ENCODE measurements around the gene MORC4. TPM values are rescaled to one million over a fixed set of nuclear protein-coding genes. Genes with fewer than 3 reads are reported as not detected.

MORC4 gene
- polyA plus RNA-seq, 2 of the 4 experiments (the other 2 are of a cell fraction), result 75.7 to 98.2 TPM

DNA sequence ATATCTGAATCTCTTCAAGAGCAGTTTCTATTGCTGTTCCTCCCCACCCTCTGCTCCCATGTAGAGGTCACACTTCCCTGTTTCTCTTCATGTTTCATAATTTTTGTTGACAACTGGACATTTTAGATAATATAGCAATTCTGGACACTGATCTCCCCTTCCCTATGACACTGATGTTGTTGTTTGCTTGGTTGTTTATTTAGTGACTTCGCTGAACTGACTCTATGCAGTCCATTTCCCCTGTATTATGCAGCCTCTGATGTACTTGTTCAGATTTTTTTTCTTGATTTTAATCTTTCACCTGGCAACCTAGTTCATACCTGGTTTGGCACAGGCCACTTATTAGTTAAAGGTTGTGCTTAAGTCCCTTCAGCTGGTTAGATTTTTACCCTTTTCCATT, 50.6 kb downstream of the MORC4 start:
- ChIA-PET CTCF (interaction anchor here (1.0 to 7.2 kb wide), 5 partner anchors 11 to 55 kb away, joined by 3 to 57 read pairs (median 3); no protein-coding TSS in a partner anchor), POLR2A (no interaction called here)
- FAIRE-seq (no peak), DNase-seq (ENCODE audit: low read depth in 1 of 2, low spot score in 1 of 2) (no peak), ATAC-seq (peak; percentile 54 to 60; a peak in 5 of 6 replicates)
- Histone ChIP-seq H3K4me3 (no peak overlapping the region), H3K9me3 (no peaks in the 10 kb centered on the region), H3K4me1 (peaks cover 62% of the 10 kb centered on the region), H3K4me2 (peak overlapping the region; percentile 61), H3K27ac (peak overlapping the region; percentile 78 to 89)
- TF ChIP-seq PHF8 (IDR thresholded peaks at IDR 0.05; ENCODE audit: borderline replicate concordance, low read depth), result no peak
- TF ChIP-seq, protein P1, sequence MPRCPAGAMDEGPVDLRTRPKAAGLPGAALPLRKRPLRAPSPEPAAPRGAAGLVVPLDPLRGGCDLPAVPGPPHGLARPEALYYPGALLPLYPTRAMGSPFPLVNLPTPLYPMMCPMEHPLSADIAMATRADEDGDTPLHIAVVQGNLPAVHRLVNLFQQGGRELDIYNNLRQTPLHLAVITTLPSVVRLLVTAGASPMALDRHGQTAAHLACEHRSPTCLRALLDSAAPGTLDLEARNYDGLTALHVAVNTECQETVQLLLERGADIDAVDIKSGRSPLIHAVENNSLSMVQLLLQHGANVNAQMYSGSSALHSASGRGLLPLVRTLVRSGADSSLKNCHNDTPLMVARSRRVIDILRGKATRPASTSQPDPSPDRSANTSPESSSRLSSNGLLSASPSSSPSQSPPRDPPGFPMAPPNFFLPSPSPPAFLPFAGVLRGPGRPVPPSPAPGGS (IDR thresholded peaks at IDR 0.05), result no peak
- TF ChIP-seq MAZ (IDR thresholded peaks at IDR 0.05; ENCODE audit: borderline replicate concordance, low read depth, low read length), result no peak
- no peak for TF ChIP-seq MYC (IDR thresholded peaks at IDR 0.05; ENCODE audit: borderline replicate concordance, low read length)
- TF ChIP-seq, protein P2, sequence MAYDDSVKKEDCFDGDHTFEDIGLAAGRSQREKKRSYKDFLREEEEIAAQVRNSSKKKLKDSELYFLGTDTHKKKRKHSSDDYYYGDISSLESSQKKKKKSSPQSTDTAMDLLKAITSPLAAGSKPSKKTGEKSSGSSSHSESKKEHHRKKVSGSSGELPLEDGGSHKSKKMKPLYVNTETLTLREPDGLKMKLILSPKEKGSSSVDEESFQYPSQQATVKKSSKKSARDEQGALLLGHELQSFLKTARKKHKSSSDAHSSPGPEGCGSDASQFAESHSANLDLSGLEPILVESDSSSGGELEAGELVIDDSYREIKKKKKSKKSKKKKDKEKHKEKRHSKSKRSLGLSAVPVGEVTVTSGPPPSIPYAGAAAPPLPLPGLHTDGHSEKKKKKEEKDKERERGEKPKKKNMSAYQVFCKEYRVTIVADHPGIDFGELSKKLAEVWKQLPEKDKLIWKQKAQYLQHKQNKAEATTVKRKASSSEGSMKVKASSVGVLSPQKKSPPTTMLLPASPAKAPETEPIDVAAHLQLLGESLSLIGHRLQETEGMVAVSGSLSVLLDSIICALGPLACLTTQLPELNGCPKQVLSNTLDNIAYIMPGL (CRISPR knock-in tag; IDR thresholded peaks at IDR 0.05; ENCODE audit: borderline replicate concordance), result no peak
- no peak for TF ChIP-seq NPAS2 (CRISPR knock-in tag; IDR thresholded peaks at IDR 0.05; ENCODE audit: borderline replicate concordance)
- TF ChIP-seq EHMT2 (IDR thresholded peaks at IDR 0.05; ENCODE audit: low read depth), result no peak
- no peak for TF ChIP-seq ZFP36 (IDR thresholded peaks at IDR 0.05; ENCODE audit: borderline replicate concordance, partially characterized antibody)
- no peak for TF ChIP-seq EHF (CRISPR knock-in tag; IDR thresholded peaks at IDR 0.05)
- TF ChIP-seq, protein P3, sequence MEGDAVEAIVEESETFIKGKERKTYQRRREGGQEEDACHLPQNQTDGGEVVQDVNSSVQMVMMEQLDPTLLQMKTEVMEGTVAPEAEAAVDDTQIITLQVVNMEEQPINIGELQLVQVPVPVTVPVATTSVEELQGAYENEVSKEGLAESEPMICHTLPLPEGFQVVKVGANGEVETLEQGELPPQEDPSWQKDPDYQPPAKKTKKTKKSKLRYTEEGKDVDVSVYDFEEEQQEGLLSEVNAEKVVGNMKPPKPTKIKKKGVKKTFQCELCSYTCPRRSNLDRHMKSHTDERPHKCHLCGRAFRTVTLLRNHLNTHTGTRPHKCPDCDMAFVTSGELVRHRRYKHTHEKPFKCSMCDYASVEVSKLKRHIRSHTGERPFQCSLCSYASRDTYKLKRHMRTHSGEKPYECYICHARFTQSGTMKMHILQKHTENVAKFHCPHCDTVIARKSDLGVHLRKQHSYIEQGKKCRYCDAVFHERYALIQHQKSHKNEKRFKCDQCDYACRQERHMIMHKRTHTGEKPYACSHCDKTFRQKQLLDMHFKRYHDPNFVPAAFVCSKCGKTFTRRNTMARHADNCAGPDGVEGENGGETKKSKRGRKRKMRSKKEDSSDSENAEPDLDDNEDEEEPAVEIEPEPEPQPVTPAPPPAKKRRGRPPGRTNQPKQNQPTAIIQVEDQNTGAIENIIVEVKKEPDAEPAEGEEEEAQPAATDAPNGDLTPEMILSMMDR (IDR thresholded peaks at IDR 0.05), result no peak
- no peak for TF ChIP-seq FOSL2 (IDR thresholded peaks at IDR 0.05)
- TF ChIP-seq FOSL2 (CRISPR knock-in tag; IDR thresholded peaks at IDR 0.05), result no peak
- TF ChIP-seq EP300 (IDR thresholded peaks at IDR 0.05), result no peak
- no peak for TF ChIP-seq BHLHE40 (IDR thresholded peaks at IDR 0.05; ENCODE audit: low read depth, low read length)
- WGBS (ENCODE audit: missing lambda C conversion rate), result 4% methylated on average over 1 of the region's 1 CpG

- peak; percentile 81 for FAIRE-seq
- no peak overlapping the region for H3K4me3 ChIP-seq
- 5% methylated on average over 3 of the region's 3 CpGs for WGBS (ENCODE audit: missing lambda C conversion rate)
- H3K4me1 ChIP-seq, result peaks cover 55% of the 10 kb centered on the region
- no peaks in the 10 kb centered on the region for H3K9me3 ChIP-seq
- peak in 1 of 2 experiments; percentile 53 for DNase-seq (ENCODE audit: low read depth in 1 of 2, low spot score in 1 of 2)
- ChIA-PET POLR2A (no interaction called here), CTCF (interaction anchor here (1.0 to 7.2 kb wide), 4 partner anchors 11 to 54 kb away, joined by 3 to 57 read pairs (median 8); no protein-coding TSS in a partner anchor)
- no peak for TF ChIP-seq E2F6 (IDR thresholded peaks at IDR 0.05; ENCODE audit: borderline replicate concordance, low read depth)
- TF ChIP-seq, protein P1 (IDR thresholded peaks at IDR 0.05), result no peak
- peak; percentile 81 for TF ChIP-seq JUNB (IDR thresholded peaks at IDR 0.05)
- TF ChIP-seq, protein P4, sequence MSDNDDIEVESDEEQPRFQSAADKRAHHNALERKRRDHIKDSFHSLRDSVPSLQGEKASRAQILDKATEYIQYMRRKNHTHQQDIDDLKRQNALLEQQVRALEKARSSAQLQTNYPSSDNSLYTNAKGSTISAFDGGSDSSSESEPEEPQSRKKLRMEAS (IDR thresholded peaks at IDR 0.05), result no peak
- peak in 1 of 2 experiments; percentile 60; a peak in 1 of 5 replicates for TF ChIP-seq JUN (IDR thresholded peaks at IDR 0.05)
- TF ChIP-seq GATA3 (IDR thresholded peaks at IDR 0.05; ENCODE audit: borderline replicate concordance), result peak; percentile 69; the same call in 1 of the 2 replicates
- no peak for TF ChIP-seq HDAC2 (IDR thresholded peaks at IDR 0.05)
- peak; percentile 68 for TF ChIP-seq FOSL2 (IDR thresholded peaks at IDR 0.05)
- peak; percentile 88 for TF ChIP-seq FOSL2 (CRISPR knock-in tag; IDR thresholded peaks at IDR 0.05)
- no peak for TF ChIP-seq HES2 (IDR thresholded peaks at IDR 0.05)
- no peak for TF ChIP-seq RFX5 (IDR thresholded peaks at IDR 0.05)
- no peak for TF ChIP-seq CEBPB (IDR thresholded peaks at IDR 0.05)
- peak; percentile 30 to 33; a peak in 1 of 5 replicates for TF ChIP-seq EP300 (IDR thresholded peaks at IDR 0.05)
- no peak for TF ChIP-seq EHMT2 (IDR thresholded peaks at IDR 0.05; ENCODE audit: low read depth)
- peak overlapping the region; percentile 61 for H3K4me2 ChIP-seq
- ATAC-seq, result peak; percentile 47 to 80; a peak in 4 of 6 replicates
- peak overlapping the region; percentile 15 to 78; a peak in 5 of 6 replicates for H3K27ac ChIP-seq
These were observed 51.4 kb downstream of the MORC4 start for GRCh38 chrX:106948641-106949040.
